A673 (cell line): Measurements from ENCODE around the gene REC114. TPM values are rescaled to one million over a fixed set of nuclear protein-coding genes. Genes with fewer than 3 reads are reported as not detected.

Experiments
- BruUV-seq: library from RNA; stranded (reverse); fragments of 400-500 nt; replicated peaks from 2 replicates; lab custom pipeline; 2021; lab: Mats Ljungman, UMichigan
- CTCF ChIA-PET: fragments of 300-600 bp; sonication (Branson Sonifier 250); formaldehyde crosslinking; loops from one replicate; lab custom pipeline; 2022; ENCODE audit warnings: antibody characterized with exemption; lab: Charles Lee
- POLR2A ChIA-PET: fragments of 300-600 bp; sonication (Branson Sonifier 250); formaldehyde crosslinking; loops from one replicate; lab custom pipeline; 2022; ENCODE audit warnings: antibody characterized with exemption; ENCODE audit not compliant: low non-redundant PET; lab: Charles Lee
- DNase-seq: peaks from one replicate; pipeline ENCODE4 v3.0.0-alpha.2; 2015; ENCODE audit warnings: low spot score
- H3K27ac ChIP-seq: fragments of 200-600 bp; sonication (generic); 2 replicates; pipeline ENCODE4 v1.5.1; 2016; ENCODE audit warnings: mixed run types, low read depth, mild to moderate bottlenecking, mixed read lengths, antibody characterized with exemption, low read length; ENCODE audit not compliant: poor library complexity, severe bottlenecking
- H3K27me3 ChIP-seq: fragments of 200-600 bp; sonication (generic); replicated peaks from 2 replicates; pipeline ENCODE4 v1.6.1; 2017; ENCODE audit warnings: mixed run types, low read depth, mild to moderate bottlenecking, mixed read lengths, antibody characterized with exemption, low read length; ENCODE audit not compliant: insufficient read depth, poor library complexity
- H3K36me3 ChIP-seq: fragments of 200-600 bp; sonication (generic); 2 replicates; pipeline ENCODE4 v1.6.1; 2016; ENCODE audit warnings: mixed run types, mild to moderate bottlenecking, mixed read lengths, antibody characterized with exemption, low read length; ENCODE audit not compliant: insufficient read depth, poor library complexity, severe bottlenecking
- H3K4me1 ChIP-seq: fragments of 200-600 bp; sonication (generic); 2 replicates; pipeline ENCODE4 v1.6.1; 2017; ENCODE audit warnings: mixed run types, mild to moderate bottlenecking, mixed read lengths, antibody characterized with exemption, low read length; ENCODE audit not compliant: insufficient read depth, poor library complexity, severe bottlenecking
- H3K4me3 ChIP-seq: fragments of 200-600 bp; sonication (generic); 2 replicates; pipeline ENCODE4 v1.5.1; 2016; ENCODE audit warnings: low read depth, mixed run types, mild to moderate bottlenecking, mixed read lengths, low read length; ENCODE audit not compliant: poor library complexity, severe bottlenecking
- H3K9me3 ChIP-seq: fragments of 200-600 bp; sonication (generic); 2 replicates; pipeline ENCODE4 v1.6.1; 2016; ENCODE audit warnings: mixed run types, low read depth, mild to moderate bottlenecking, mixed read lengths, antibody characterized with exemption, low read length; ENCODE audit not compliant: poor library complexity, severe bottlenecking
- CTCF ChIP-seq: fragments of 300-800, 200-600 bp; sonication (generic); conservative IDR thresholded peaks from 2 replicates; pipeline ENCODE4 v1.5.1; 2017; ENCODE audit warnings: low read depth, mild to moderate bottlenecking, antibody characterized with exemption, low read length, moderate library complexity, mixed read lengths
- EZH2 ChIP-seq: fragments of 200-600 bp; sonication (generic); IDR thresholded peaks from 2 replicates; pipeline ENCODE4 v1.6.1; 2017; ENCODE audit warnings: borderline replicate concordance, low read depth, mild to moderate bottlenecking, mixed read lengths, antibody characterized with exemption, low read length; ENCODE audit not compliant: poor library complexity, severe bottlenecking
- intact Hi-C: fragments of 100-400 bp; cut with micrococcal nuclease; formaldehyde crosslinking; loops from one replicate; pipeline ENCODE4 v1.10.0; 2022; ENCODE audit not compliant: unreplicated experiment
- total RNA-seq: library from RNA; stranded (reverse); gene quantifications from 2 replicates; pipeline ENCODE4 v1.2.3, GENCODE V29; 2021

Gene REC114
- total RNA-seq, 1 experiment from 2014 or later: not detected

GRCh38 chr15:73585871-73586654 lies 143.1 kb downstream of the REC114 start:
- TF ChIP-seq CTCF: no peak
- TF ChIP-seq EZH2: no peak

GRCh38 chr15:73589766-73590165 lies 146.8 kb downstream of the REC114 start:
- no TSS peak for BruUV-seq
- DNase-seq: no peak
- TF ChIP-seq EZH2 (no peak), CTCF (no peak)
- Histone ChIP-seq H3K27me3 (no peaks in the 10 kb centered on the region), H3K4me3 (no peak overlapping the region), H3K36me3 (peaks cover 34% of the 10 kb centered on the region), H3K9me3 (no peaks in the 10 kb centered on the region), H3K27ac (no peak overlapping the region), H3K4me1 (peaks cover 5% of the 10 kb centered on the region)
- CTCF ChIA-PET: no interaction called here
- intact Hi-C loops: no loop called here
- POLR2A ChIA-PET: interaction anchor here (0.6 kb wide), 1 partner anchor 30 kb away, joined by 3 read pairs; no protein-coding TSS in a partner anchor

More at GRCh38 chr15:73585871-73586654, 143.1 kb downstream of the REC114 start:
- no peak for DNase-seq
- intact Hi-C loops: no loop called here
- Histone ChIP-seq H3K9me3 (no peaks in the 10 kb centered on the region), H3K27me3 (no peaks in the 10 kb centered on the region), H3K27ac (no peak overlapping the region), H3K4me3 (no peak overlapping the region), H3K36me3 (peaks cover 46% of the 10 kb centered on the region), H3K4me1 (peaks cover 5% of the 10 kb centered on the region)
- ChIA-PET POLR2A (no interaction called here), CTCF (no interaction called here)
- BruUV-seq: no TSS peak

- intact Hi-C loops: no loop called here
- POLR2A ChIA-PET: interaction anchor here (0.6 kb wide), 1 partner anchor 29 kb away, joined by 3 read pairs; no protein-coding TSS in a partner anchor
- no peak overlapping the region for H3K4me3 ChIP-seq
- no peak overlapping the region for H3K27ac ChIP-seq
- H3K9me3 ChIP-seq: no peaks in the 10 kb centered on the region
- peaks cover 30% of the 10 kb centered on the region for H3K36me3 ChIP-seq
- CTCF ChIA-PET: no interaction called here
- no peak for DNase-seq
- H3K27me3 ChIP-seq: no peaks in the 10 kb centered on the region
- no peaks in the 10 kb centered on the region for H3K4me1 ChIP-seq
- no TSS peak for BruUV-seq
- TF ChIP-seq CTCF: no peak
- no peak for TF ChIP-seq EZH2
Observed at GRCh38 chr15:73590263-73590662, 147.3 kb downstream of the REC114 start.
